Peyer's patch (tissue), 4 donors: ENCODE results near the gene NEK5.

Experiments used
- CTCF ChIP-seq, 6 experiments: fragments of 450-650 bp in 4 of 6; fragments of 200-600 bp in 2 of 6; sonication (generic) in 1 of 6; IDR thresholded peaks; one replicate each; pipeline ENCODE4 v1.5.1; 2017 to 2019; ENCODE audit warnings: antibody characterized with exemption in 6 of 6, mild to moderate bottlenecking in 3 of 6, moderate library complexity in 1 of 6
- POLR2A ChIP-seq, 2 donors: fragments of 450-650 bp; IDR thresholded peaks; one replicate each; pipeline ENCODE4 v1.5.1; 2017; ENCODE audit warnings: antibody characterized with exemption in 2 of 2, mild to moderate bottlenecking in 2 of 2, moderate library complexity in 2 of 2

- TF ChIP-seq CTCF (IDR thresholded peaks at IDR 0.05): no peak
- no peak for TF ChIP-seq POLR2A (IDR thresholded peaks at IDR 0.05)
These were observed 139.8 kb downstream of the NEK5 start for GRCh38 chr13:51988988-51989618.
